GM19099 (cell line): ENCODE results near the gene GLRA2.

Source experiments
- POLR2A ChIP-seq: IDR thresholded peaks from 3 replicates; pipeline ENCODE4 v1.6.1; 2011; ENCODE audit warnings: low read depth; ENCODE audit not compliant: insufficient read length; ENCODE audit errors: extremely low read depth

The GLRA2 gene

GRCh38 chrX:14554131-14554715 lies 24.9 kb downstream of the GLRA2 start:
- no peak for TF ChIP-seq POLR2A

- TF ChIP-seq POLR2A: no peak
Observed at GRCh38 chrX:14564058-14564457, 34.7 kb downstream of the GLRA2 start.

GRCh38 chrX:14573161-14573560 lies 43.8 kb downstream of the GLRA2 start:
- no peak for TF ChIP-seq POLR2A

- TF ChIP-seq POLR2A: no peak
Observed at GRCh38 chrX:14581081-14581480, 51.7 kb downstream of the GLRA2 start.

GRCh38 chrX:14584548-14584947 lies 55.2 kb downstream of the GLRA2 start:
- TF ChIP-seq POLR2A: no peak

- no peak for TF ChIP-seq POLR2A
Observed at GRCh38 chrX:14590216-14590615, 60.9 kb downstream of the GLRA2 start.

GRCh38 chrX:14590693-14591424 lies 61.5 kb downstream of the GLRA2 start:
- TF ChIP-seq POLR2A: no peak

GRCh38 chrX:14591976-14592375 lies 62.6 kb downstream of the GLRA2 start:
- TF ChIP-seq POLR2A: no peak

- no peak for TF ChIP-seq POLR2A
Observed at GRCh38 chrX:14594521-14594920, 65.2 kb downstream of the GLRA2 start.

- TF ChIP-seq POLR2A: no peak
Observed at GRCh38 chrX:14598330-14598729, 69.0 kb downstream of the GLRA2 start.

GRCh38 chrX:14607446-14607985 lies 78.2 kb downstream of the GLRA2 start:
- TF ChIP-seq POLR2A: no peak

GRCh38 chrX:14616301-14616700 lies 87.0 kb downstream of the GLRA2 start:
- TF ChIP-seq POLR2A: no peak

- TF ChIP-seq POLR2A: no peak
Observed at GRCh38 chrX:14616836-14617235, 87.5 kb downstream of the GLRA2 start.

GRCh38 chrX:14618177-14618965 lies 89.0 kb downstream of the GLRA2 start:
- no peak for TF ChIP-seq POLR2A

- no peak for TF ChIP-seq POLR2A
Observed at GRCh38 chrX:14630733-14631132, 101.4 kb downstream of the GLRA2 start.
